Endothelial cell of umbilical vein (primary cell): ENCODE data around the gene SLC38A11. TPM values are rescaled to one million over a fixed set of nuclear protein-coding genes. Genes with fewer than 3 reads are reported as not detected.
"Not testable (repeated sequence)": the region's sequence is repeated elsewhere in the genome, so short reads cannot be mapped to it uniquely, and the experiment has no call there.

Source experiments
- BruUV-seq: library from RNA; stranded (reverse); fragments of 400-500 nt; replicated peaks from 2 replicates; lab custom pipeline; 2021; lab: Mats Ljungman, UMichigan
- CTCF ChIA-PET: fragments of 300-600, 350-600 bp; sonication (Branson Sonifier 250); formaldehyde crosslinking; loops from one replicate; lab custom pipeline; 2021; ENCODE audit warnings: antibody characterized with exemption, inconsistent platforms; lab: Charles Lee
- POLR2A ChIA-PET: fragments of 300-600, 350-600 bp; sonication (Branson Sonifier 250); formaldehyde crosslinking; loops from one replicate; lab custom pipeline; 2021; ENCODE audit warnings: antibody characterized with exemption, inconsistent platforms; lab: Charles Lee
- DNase-seq: peaks from one replicate; pipeline ENCODE4 v3.0.0-alpha.2; 2011; ENCODE audit warnings: low read depth, low spot score
- FAIRE-seq: peaks from 2 replicates; lab custom pipeline; 2011; peaks lifted over from hg19 to GRCh38; lab: Jason Lieb, UNC
- H2AFZ ChIP-seq: 2 replicates; pipeline ENCODE4 v1.6.0; 2012; ENCODE audit warnings: low read depth, low read length, control low read depth, inconsistent platforms
- H3K27ac ChIP-seq: 2 replicates; pipeline ENCODE4 v1.5.1; 2011; ENCODE audit warnings: low read depth, mild to moderate bottlenecking, control low read depth, low read length, moderate library complexity; ENCODE audit not compliant: insufficient read depth
- H3K27me3 ChIP-seq, 2 experiments: 2 replicates each; pipeline versions ENCODE4 v1.6.0 to v1.6.1; 2011; ENCODE audit warnings: low read length in 2 of 2, mixed read lengths in 1 of 2; ENCODE audit not compliant: control insufficient read depth in 2 of 2, insufficient read depth in 2 of 2
- H3K36me3 ChIP-seq, 2 experiments: 2 replicates in 1 of 2; 3 replicates in 1 of 2; pipeline ENCODE4 v1.5.1; 2011; ENCODE audit warnings: low read length in 2 of 2, mild to moderate bottlenecking in 1 of 2, moderate library complexity in 1 of 2; ENCODE audit not compliant: control insufficient read depth in 2 of 2, insufficient read depth in 2 of 2; ENCODE audit errors: extremely low read depth in 1 of 2
- H3K4me1 ChIP-seq: 3 replicates; pipeline ENCODE4 v1.5.1; 2011; ENCODE audit warnings: mild to moderate bottlenecking, low read length; ENCODE audit not compliant: control insufficient read depth, insufficient read depth; ENCODE audit errors: extremely low read depth
- H3K4me2 ChIP-seq: 2 replicates; pipeline ENCODE4 v1.6.1; 2011; ENCODE audit warnings: low read length, control low read depth, mixed read lengths; ENCODE audit not compliant: insufficient read depth
- H3K4me3 ChIP-seq, 3 experiments: fragments of 200-600 bp in 1 of 3; sonication (generic), shearing (Covaris generic) in 1 of 3; replicated peaks in 1 of 3; 2 replicates each; pipeline ENCODE4 v1.5.1; 2011 to 2016; ENCODE audit warnings: control low read depth in 3 of 3, low read length in 3 of 3, mild to moderate bottlenecking in 2 of 3, inconsistent platforms in 1 of 3, low read depth in 1 of 3, moderate library complexity in 1 of 3; ENCODE audit not compliant: insufficient read depth in 1 of 3
- H3K79me2 ChIP-seq: 2 replicates; pipeline ENCODE4 v1.6.0; 2012; ENCODE audit warnings: low read length, inconsistent platforms; ENCODE audit not compliant: control insufficient read depth, insufficient read depth
- H3K9ac ChIP-seq: replicated peaks from 2 replicates; pipeline ENCODE3; 2011; ENCODE audit warnings: low read length, control low read depth; ENCODE audit not compliant: insufficient read depth; ENCODE audit errors: extremely low read depth
- H3K9me1 ChIP-seq: replicated peaks from 3 replicates; pipeline ENCODE4 v1.6.0; 2011; ENCODE audit warnings: mild to moderate bottlenecking, low read length; ENCODE audit not compliant: control insufficient read depth, insufficient read depth; ENCODE audit errors: extremely low read depth
- H3K9me3 ChIP-seq: replicated peaks from 2 replicates; pipeline ENCODE4 v1.5.1; 2012; ENCODE audit warnings: low read length, inconsistent platforms; ENCODE audit not compliant: control insufficient read depth, insufficient read depth
- H4K20me1 ChIP-seq: replicated peaks from 2 replicates; pipeline ENCODE3; 2011; ENCODE audit warnings: mild to moderate bottlenecking, low read length; ENCODE audit not compliant: control insufficient read depth, insufficient read depth; ENCODE audit errors: extremely low read depth
- CTCF ChIP-seq, 2 donors: IDR thresholded peaks; 1 replicate in 1 of 2; 2 replicates in 1 of 2; pipeline ENCODE4 v1.5.1; 2011; ENCODE audit warnings: low read length in 2 of 2, mild to moderate bottlenecking in 2 of 2, moderate library complexity in 2 of 2, control low read depth in 1 of 2, inconsistent platforms in 1 of 2, low read depth in 1 of 2; ENCODE audit not compliant: insufficient read depth in 1 of 2; ENCODE audit errors: extremely low read depth in 1 of 2
- EZH2 ChIP-seq: IDR thresholded peaks from 2 replicates; pipeline ENCODE4 v1.6.1; 2012; ENCODE audit warnings: borderline replicate concordance, low read depth, mild to moderate bottlenecking, moderate library complexity, low read length, inconsistent platforms; ENCODE audit not compliant: severe bottlenecking
- FOS ChIP-seq: IDR thresholded peaks from 2 replicates; pipeline ENCODE4 v1.6.1; 2011; ENCODE audit warnings: mild to moderate bottlenecking, low read length, moderate library complexity, borderline replicate concordance; ENCODE audit not compliant: insufficient read depth
- GATA2 ChIP-seq: IDR thresholded peaks from 2 replicates; pipeline ENCODE4 v1.7.0; 2011; ENCODE audit warnings: low read depth, mild to moderate bottlenecking, moderate library complexity, mixed read lengths, low read length; ENCODE audit not compliant: insufficient read length, insufficient read depth
- JUN ChIP-seq: IDR thresholded peaks from 2 replicates; pipeline ENCODE4 v1.6.1; 2011; ENCODE audit warnings: borderline replicate concordance, low read depth; ENCODE audit not compliant: insufficient read length, insufficient read depth
- MAX ChIP-seq: IDR thresholded peaks from 2 replicates; pipeline ENCODE4 v1.6.1; 2011; ENCODE audit not compliant: insufficient read depth, insufficient read length
- MYC ChIP-seq: IDR thresholded peaks from one replicate; pipeline ENCODE4 v1.6.1; 2011; ENCODE audit warnings: mild to moderate bottlenecking, low read depth, low read length
- POLR2A ChIP-seq: IDR thresholded peaks from 2 replicates; pipeline ENCODE4 v1.6.1; 2012; ENCODE audit warnings: low read depth, mild to moderate bottlenecking, control low read depth, low read length
- POLR2AphosphoS5 ChIP-seq: IDR thresholded peaks from 2 replicates; pipeline ENCODE4 v1.6.1; 2012; ENCODE audit warnings: low read depth, mild to moderate bottlenecking, control low read depth, low read length, moderate library complexity; ENCODE audit not compliant: insufficient read depth
- dilution Hi-C: fragments of 300-500 bp; cut with MboI; formaldehyde crosslinking; loops from one replicate; pipeline ENCODE4 v1.15.0; 2019; ENCODE audit warnings: low sequenced_read_pairs; ENCODE audit not compliant: extremely low pct_ligation_motif_present
- intact Hi-C: fragments of 100-400 bp; cut with micrococcal nuclease; formaldehyde crosslinking; loops from one replicate; pipeline ENCODE4 v1.10.0; 2022
- polyA plus RNA-seq, 4 experiments: library from polyadenylated mRNA; depleted of rRNA in 3 of 4; stranded (reverse) in 3 of 4; unstranded in 1 of 4; fragments of >200 nt; gene quantifications; 2 replicates each; pipeline versions ENCODE4 v1.2.1 to v1.2.3, GENCODE V29; 2011 to 2012; ENCODE audit warnings: missing spikeins in 1 of 4
- total RNA-seq: library from RNA; stranded (reverse); gene quantifications from 2 replicates; pipeline ENCODE4 v1.2.3, GENCODE V29; 2021

Gene SLC38A11
- total and polyA plus RNA-seq, 2 donors (not counting 3 experiments of a cell fraction or from before 2014, with no cell fraction given) = not detected

GRCh38 chr2:164866381-164866780, 88.9 kb downstream of the SLC38A11 start:
- H3K9me1 ChIP-seq, H3K79me2 ChIP-seq, H3K27ac ChIP-seq, H3K36me3 ChIP-seq, POLR2A ChIA-PET, H3K9ac ChIP-seq, H3K27me3 ChIP-seq, dilution Hi-C loops, H3K9me3 ChIP-seq, H3K4me1 ChIP-seq, FAIRE-seq, H3K4me2 ChIP-seq, H3K4me3 ChIP-seq, DNase-seq, H4K20me1 ChIP-seq, H2AFZ ChIP-seq, intact Hi-C loops, BruUV-seq: not testable (repeated sequence)
- CTCF ChIA-PET = interaction anchor here (1.0 kb wide), 1 partner anchor 10 kb away, joined by 3 read pairs; no protein-coding TSS in a partner anchor

GRCh38 chr2:164860694-164861042, 94.7 kb downstream of the SLC38A11 start:
- POLR2A ChIA-PET = no interaction called here
- CTCF ChIA-PET = interaction anchor here (0.8 to 2.7 kb wide), 6 partner anchors 13 to 132 kb away, joined by 3 to 9 read pairs (median 5); partner anchors contain the start of gene COBLL1
- no peak overlapping the region for H2AFZ ChIP-seq
- H3K79me2 ChIP-seq = no peaks in the 10 kb centered on the region
- no peak for TF ChIP-seq FOS
- no peak for TF ChIP-seq JUN
- no peak for TF ChIP-seq MAX
- TF ChIP-seq GATA2 = no peak
- no peak for TF ChIP-seq EZH2
- no peak for TF ChIP-seq MYC
- TF ChIP-seq POLR2A = no peak
- TF ChIP-seq POLR2AphosphoS5 = no peak
- no peak for TF ChIP-seq CTCF (IDR thresholded peaks at IDR 0.05; ENCODE audit: extremely low read depth in 1 of 2, insufficient read depth in 1 of 2, low read depth in 1 of 2, low read length in 2 of 2)
- no peak overlapping the region for H3K4me3 ChIP-seq
- DNase-seq = no peak
- no peaks in the 10 kb centered on the region for H4K20me1 ChIP-seq
- no peaks in the 10 kb centered on the region for H3K4me1 ChIP-seq
- no peaks in the 10 kb centered on the region for H3K9me1 ChIP-seq
- no peak overlapping the region for H3K4me2 ChIP-seq
- dilution Hi-C loops (no loop called here), intact Hi-C loops (no loop called here)
- no peak for FAIRE-seq
- no peaks in the 10 kb centered on the region for H3K36me3 ChIP-seq
- no peak overlapping the region for H3K9ac ChIP-seq
- H3K27me3 ChIP-seq = no peaks in the 10 kb centered on the region
- no peaks in the 10 kb centered on the region for H3K9me3 ChIP-seq
- no peak overlapping the region for H3K27ac ChIP-seq
- no TSS peak for BruUV-seq
